ENCODE results near the gene KCTD14. TPM values are rescaled to one million over a fixed set of nuclear protein-coding genes. Genes with fewer than 3 reads are reported as not detected.

Gene KCTD14
- total and polyA plus RNA-seq, 2 of the 8 experiments (the other 6 are each of a cell fraction or from before 2014, with no cell fraction given) = 21.6 to 24.9 TPM

- no peak for TF ChIP-seq CHD2 (IDR thresholded peaks at IDR 0.05; ENCODE audit: low read length)
- TF ChIP-seq CBX5 (IDR thresholded peaks at IDR 0.05; ENCODE audit: low read depth, low read length) = no peak
These were observed 46.4 kb upstream of the KCTD14 start (continued) for GRCh38 chr11:78069465-78069864.
